Loucy (cell line): Measurements from ENCODE around the gene EHBP1L1.

Source experiments
- H2AFZ ChIP-seq: fragments of 200-600 bp; sonication (generic); 2 replicates; pipeline ENCODE4 v1.6.0; 2016; ENCODE audit warnings: antibody characterized with exemption, mild to moderate bottlenecking, low read length, moderate library complexity
- H3F3A ChIP-seq: fragments of 200-600 bp; 2 replicates; pipeline ENCODE4 v1.6.0; 2016; ENCODE audit warnings: antibody characterized with exemption, low read depth, mild to moderate bottlenecking
- H3K27me3 ChIP-seq: fragments of 200-600 bp; sonication (generic); 2 replicates; pipeline ENCODE4 v1.6.1; 2014; ENCODE audit warnings: low read length, mild to moderate bottlenecking; ENCODE audit not compliant: insufficient read depth, poor library complexity, severe bottlenecking
- H3K36me3 ChIP-seq: fragments of 200-600 bp; sonication (generic); 2 replicates; pipeline ENCODE4 v1.6.1; 2016; ENCODE audit warnings: low read length; ENCODE audit not compliant: insufficient read depth
- H3K4me1 ChIP-seq: fragments of 200-600 bp; sonication (generic); 2 replicates; pipeline ENCODE4 v1.5.1; 2014; ENCODE audit warnings: low read length, mild to moderate bottlenecking; ENCODE audit not compliant: insufficient read depth, poor library complexity, severe bottlenecking
- H3K4me2 ChIP-seq: fragments of 200-600 bp; sonication (generic); 2 replicates; pipeline ENCODE4 v1.6.0; 2014; ENCODE audit warnings: antibody characterized with exemption, low read length, low read depth, mild to moderate bottlenecking; ENCODE audit not compliant: poor library complexity, severe bottlenecking
- H3K4me3 ChIP-seq: fragments of 200-600 bp; sonication (generic); 2 replicates; pipeline ENCODE4 v1.5.1; 2014; ENCODE audit warnings: low read length, mild to moderate bottlenecking, mixed read lengths; ENCODE audit not compliant: poor library complexity, severe bottlenecking
- H3K79me2 ChIP-seq: fragments of 200-600 bp; sonication (generic); 2 replicates; pipeline ENCODE4 v1.6.1; 2014; ENCODE audit warnings: low read length; ENCODE audit not compliant: insufficient read depth
- H3K9ac ChIP-seq: fragments of 200-600 bp; sonication (generic); 2 replicates; pipeline ENCODE4 v1.6.0; 2014; ENCODE audit warnings: mild to moderate bottlenecking, low read depth, low read length, moderate library complexity; ENCODE audit not compliant: poor library complexity, severe bottlenecking
- H3K9me2 ChIP-seq: fragments of 200-600 bp; sonication (generic); replicated peaks from 2 replicates; pipeline ENCODE4 v1.6.1; 2016; ENCODE audit warnings: low read depth, low read length, mixed read lengths
- H3K9me3 ChIP-seq: fragments of 200-600 bp; sonication (generic); 2 replicates; pipeline ENCODE4 v1.6.1; 2014; ENCODE audit warnings: mild to moderate bottlenecking, antibody characterized with exemption, low read length, low read depth; ENCODE audit not compliant: insufficient read depth
- H4K20me1 ChIP-seq: fragments of 200-600 bp; sonication (generic); 2 replicates; pipeline ENCODE4 v1.6.0; 2014; ENCODE audit warnings: antibody characterized with exemption, low read length, mild to moderate bottlenecking; ENCODE audit not compliant: insufficient read depth, poor library complexity, severe bottlenecking
- EZH2phosphoT487 ChIP-seq: fragments of 200-600 bp; IDR thresholded peaks from 2 replicates; pipeline ENCODE4 v1.6.1; 2018; ENCODE audit warnings: antibody characterized with exemption, mild to moderate bottlenecking, moderate library complexity, borderline replicate concordance
- TF ChIP-seq, protein P1 (sequence below): fragments of 200-600 bp; sonication (generic); conservative IDR thresholded peaks from 2 replicates; pipeline ENCODE4 v1.5.1; 2014; ENCODE audit warnings: mild to moderate bottlenecking, antibody characterized with exemption, low read length

The EHBP1L1 gene

GRCh38 chr11:65576867-65577755, 1.3 kb downstream of the EHBP1L1 start:
- Histone ChIP-seq H3F3A (peaks cover 11% of the 10 kb centered on the region), H3K36me3 (no peaks in the 10 kb centered on the region), H3K9me3 (no peaks in the 10 kb centered on the region), H3K9ac (peak overlapping the region; percentile 79), H4K20me1 (peaks cover 12% of the 10 kb centered on the region), H3K4me3 (peak overlapping the region; percentile 75), H3K4me1 (peaks cover 42% of the 10 kb centered on the region), H3K4me2 (peak overlapping the region; percentile 85), H3K27me3 (no peaks in the 10 kb centered on the region), H3K9me2 (no peaks in the 10 kb centered on the region), H3K79me2 (peaks cover 34% of the 10 kb centered on the region), H2AFZ (no peak overlapping the region)
- TF ChIP-seq, protein P1, sequence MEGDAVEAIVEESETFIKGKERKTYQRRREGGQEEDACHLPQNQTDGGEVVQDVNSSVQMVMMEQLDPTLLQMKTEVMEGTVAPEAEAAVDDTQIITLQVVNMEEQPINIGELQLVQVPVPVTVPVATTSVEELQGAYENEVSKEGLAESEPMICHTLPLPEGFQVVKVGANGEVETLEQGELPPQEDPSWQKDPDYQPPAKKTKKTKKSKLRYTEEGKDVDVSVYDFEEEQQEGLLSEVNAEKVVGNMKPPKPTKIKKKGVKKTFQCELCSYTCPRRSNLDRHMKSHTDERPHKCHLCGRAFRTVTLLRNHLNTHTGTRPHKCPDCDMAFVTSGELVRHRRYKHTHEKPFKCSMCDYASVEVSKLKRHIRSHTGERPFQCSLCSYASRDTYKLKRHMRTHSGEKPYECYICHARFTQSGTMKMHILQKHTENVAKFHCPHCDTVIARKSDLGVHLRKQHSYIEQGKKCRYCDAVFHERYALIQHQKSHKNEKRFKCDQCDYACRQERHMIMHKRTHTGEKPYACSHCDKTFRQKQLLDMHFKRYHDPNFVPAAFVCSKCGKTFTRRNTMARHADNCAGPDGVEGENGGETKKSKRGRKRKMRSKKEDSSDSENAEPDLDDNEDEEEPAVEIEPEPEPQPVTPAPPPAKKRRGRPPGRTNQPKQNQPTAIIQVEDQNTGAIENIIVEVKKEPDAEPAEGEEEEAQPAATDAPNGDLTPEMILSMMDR = no peak
- TF ChIP-seq EZH2phosphoT487 = no peak

DNA sequence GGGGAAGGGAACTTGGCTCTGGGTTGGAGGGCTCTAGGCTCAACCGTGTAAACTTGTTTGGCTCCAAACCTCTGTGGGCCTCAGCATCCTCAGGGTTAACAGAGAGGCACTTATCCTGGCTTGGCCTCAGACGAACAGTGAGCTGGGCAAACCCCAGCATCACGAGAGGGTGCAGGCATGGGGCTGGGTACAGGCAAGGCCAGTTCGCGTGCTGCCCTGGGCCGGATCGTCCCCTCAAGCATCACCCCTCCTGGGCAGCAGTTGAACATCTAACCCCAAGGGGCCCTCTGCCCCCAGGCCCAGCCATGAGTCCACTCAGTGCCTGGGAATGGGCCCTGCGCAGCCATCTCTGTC, 1.9 kb downstream of the EHBP1L1 start:
- Histone ChIP-seq H3F3A (peaks cover 11% of the 10 kb centered on the region), H3K27me3 (no peaks in the 10 kb centered on the region), H3K9ac (no peak overlapping the region), H3K4me3 (peak overlapping the region; percentile 75), H2AFZ (no peak overlapping the region), H4K20me1 (peaks cover 12% of the 10 kb centered on the region), H3K4me2 (peak overlapping the region; percentile 85), H3K36me3 (no peaks in the 10 kb centered on the region), H3K9me3 (no peaks in the 10 kb centered on the region), H3K79me2 (peaks cover 30% of the 10 kb centered on the region), H3K9me2 (no peaks in the 10 kb centered on the region), H3K4me1 (peaks cover 42% of the 10 kb centered on the region)
- no peak for TF ChIP-seq EZH2phosphoT487
- TF ChIP-seq, protein P1 = no peak

DNA sequence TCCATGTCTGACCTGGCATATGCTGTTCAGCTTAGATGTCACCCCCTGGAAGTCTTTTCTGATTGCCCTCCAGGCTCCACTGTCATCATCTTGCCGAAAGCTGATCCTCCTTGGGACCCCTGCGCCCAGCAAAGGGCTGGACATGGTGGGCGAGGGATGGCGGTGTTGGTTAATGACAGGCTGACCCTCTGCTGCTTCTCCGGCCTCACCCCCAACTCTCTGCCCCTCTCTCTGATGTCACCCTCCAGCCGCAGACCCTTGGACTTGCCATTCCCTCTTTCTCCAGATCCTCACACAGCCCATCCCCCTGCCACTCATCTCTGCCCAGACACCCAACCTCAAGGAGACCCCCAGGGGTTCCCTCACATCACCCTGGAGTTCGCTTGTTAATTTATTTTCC, 2.3 kb downstream of the EHBP1L1 start:
- no peaks in the 10 kb centered on the region for H3K27me3 ChIP-seq

More for the DNA sequence above, 2.3 kb downstream of the EHBP1L1 start:
- Histone ChIP-seq H3K4me3 (no peak overlapping the region), H4K20me1 (peaks cover 9% of the 10 kb centered on the region), H3K4me2 (peak overlapping the region; percentile 85), H2AFZ (no peak overlapping the region), H3F3A (peaks cover 11% of the 10 kb centered on the region), H3K9ac (no peak overlapping the region), H3K9me3 (no peaks in the 10 kb centered on the region), H3K4me1 (peaks cover 41% of the 10 kb centered on the region), H3K79me2 (peaks cover 26% of the 10 kb centered on the region), H3K36me3 (no peaks in the 10 kb centered on the region), H3K9me2 (no peaks in the 10 kb centered on the region)
- TF ChIP-seq EZH2phosphoT487 = no peak
- TF ChIP-seq, protein P1 = no peak
